GM19239 (cell line): ENCODE results near the gene PKD1.
"Not testable (repeated sequence)": the region's sequence is repeated elsewhere in the genome, so short reads cannot be mapped to it uniquely, and the experiment has no call there.

ENCODE experiments used
- DNase-seq: peaks from one replicate; pipeline ENCODE4 v3.0.0; 2011; ENCODE audit warnings: low spot score; ENCODE audit not compliant: insufficient read length
- FAIRE-seq: peaks from 2 replicates; lab custom pipeline; 2011; peaks lifted over from hg19 to GRCh38; lab: Jason Lieb, UNC

Gene PKD1

DNA sequence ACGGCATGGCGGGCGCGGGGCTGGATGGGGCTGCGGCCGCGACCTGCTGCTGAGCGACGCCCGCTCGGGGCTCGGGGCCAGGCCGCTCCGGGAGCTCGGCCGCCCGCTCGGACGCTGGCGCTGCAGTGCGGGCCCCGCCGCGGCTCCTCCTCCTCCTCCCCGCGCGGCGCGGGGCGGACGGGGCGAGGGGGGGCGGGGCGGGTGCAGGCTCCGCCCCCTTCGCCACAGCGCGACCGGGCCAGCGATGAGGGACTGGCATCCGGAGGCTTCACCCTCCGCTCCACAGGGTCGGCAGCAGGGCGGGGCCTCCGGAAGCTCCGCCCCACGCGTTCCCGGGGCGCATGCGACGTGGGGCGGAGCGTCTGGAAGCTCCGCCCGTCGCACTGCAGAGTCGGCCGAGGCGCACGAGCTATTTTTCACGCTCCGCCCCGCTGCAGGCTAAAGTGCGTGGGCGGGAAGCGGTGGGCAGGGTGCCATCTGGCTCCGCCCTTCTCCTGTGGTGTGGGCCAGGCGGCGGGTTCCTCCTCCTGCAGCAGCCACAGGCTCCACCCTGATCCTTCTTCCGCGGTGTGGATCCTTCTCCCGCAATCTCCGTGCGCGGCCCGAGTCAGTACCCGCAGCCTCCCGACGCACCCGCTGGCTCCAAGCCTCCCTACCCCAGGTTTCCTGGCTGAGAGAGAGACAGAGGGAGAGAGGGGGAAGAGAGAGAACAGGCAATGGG, at the start of gene PKD1:
Gene PKD1, minus strand, starts transcription at position 129 of the 721 bp plus-strand sequence. CDS start 209 bp downstream, outside the sequence.
- FAIRE-seq, result peak; percentile 58
- DNase-seq, result not testable (repeated sequence)

DNA sequence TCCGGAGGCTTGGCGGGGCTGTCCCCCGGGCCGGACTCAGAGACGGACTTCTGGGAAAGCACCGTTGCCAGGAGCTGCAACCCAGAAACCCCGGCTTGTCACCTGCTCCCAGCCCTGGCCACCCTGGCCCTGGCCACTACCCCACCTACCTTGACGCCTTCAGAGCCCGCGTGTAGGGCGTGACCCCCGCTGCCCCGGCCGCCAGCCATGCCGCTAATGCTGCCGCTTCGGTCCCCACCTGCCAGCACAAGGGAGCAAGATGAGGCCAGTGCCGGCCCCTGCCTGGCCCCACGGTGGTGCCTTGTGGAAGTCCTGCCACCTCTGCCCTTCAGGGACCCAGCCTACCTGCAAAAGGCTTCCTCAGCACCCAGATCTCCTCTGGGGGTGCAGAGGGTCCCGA, 49.3 kb upstream of the PKD1 start:
- FAIRE-seq (no peak), DNase-seq (no peak)

DNA sequence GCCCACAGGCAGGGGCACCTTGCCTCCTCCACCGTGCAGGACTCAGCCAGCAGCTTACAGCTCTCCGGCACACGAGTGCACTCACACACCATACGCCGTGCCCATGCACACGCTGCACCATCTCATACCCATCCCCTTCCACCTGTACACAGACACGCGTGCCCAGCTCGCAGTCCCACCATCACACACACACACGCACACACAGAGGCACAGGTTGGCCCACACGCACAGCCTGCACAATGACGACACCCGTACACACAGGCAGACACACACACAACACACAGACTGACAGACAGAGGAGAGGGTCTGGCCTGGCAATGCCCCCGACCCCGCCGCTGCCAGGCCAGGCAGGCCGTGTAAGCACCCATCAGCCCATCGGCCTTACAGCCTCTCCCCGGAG, 48.6 kb upstream of the PKD1 start:
- no peak for DNase-seq
- no peak for FAIRE-seq

DNA sequence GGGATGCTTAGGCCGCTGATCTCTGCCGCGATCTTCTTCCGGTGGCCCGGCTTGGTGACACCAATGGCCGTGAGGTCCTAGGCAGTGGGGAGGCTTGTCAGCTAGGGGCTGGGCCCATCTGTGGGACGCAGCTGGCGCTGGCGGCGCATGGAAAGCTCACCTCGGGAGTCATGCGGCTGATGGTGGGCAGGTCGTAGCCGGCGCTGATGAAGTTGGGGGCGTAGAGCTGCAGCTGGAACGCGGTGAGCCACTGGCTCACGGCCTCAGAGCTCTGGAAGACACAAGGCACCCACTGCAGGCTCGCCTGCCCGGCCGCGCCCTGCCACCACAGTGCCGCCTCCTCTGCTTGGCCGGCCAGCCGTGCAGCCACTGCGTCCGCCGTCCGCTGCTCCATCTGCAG, 48.0 kb upstream of the PKD1 start:
- no peak for FAIRE-seq
- DNase-seq, result no peak

DNA sequence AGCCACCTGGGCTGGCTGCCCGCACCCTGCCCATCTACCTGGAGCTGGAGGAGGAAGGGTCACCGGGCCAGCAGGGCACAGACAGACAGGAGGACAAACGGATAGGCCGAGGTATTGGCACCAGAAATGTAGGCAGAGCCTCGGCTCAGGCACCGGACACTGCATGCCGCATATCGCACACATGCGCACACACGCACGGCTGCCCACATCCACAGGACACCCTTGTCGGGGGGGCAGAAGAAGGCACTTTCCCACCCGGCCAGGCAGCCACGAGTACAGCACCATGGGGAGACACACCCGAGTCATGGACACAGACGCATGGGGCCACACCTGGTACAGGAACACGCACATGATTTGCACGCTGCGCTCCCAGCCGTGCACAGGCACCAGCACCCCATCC, 46.3 kb upstream of the PKD1 start:
- FAIRE-seq (no peak), DNase-seq (no peak)

DNA sequence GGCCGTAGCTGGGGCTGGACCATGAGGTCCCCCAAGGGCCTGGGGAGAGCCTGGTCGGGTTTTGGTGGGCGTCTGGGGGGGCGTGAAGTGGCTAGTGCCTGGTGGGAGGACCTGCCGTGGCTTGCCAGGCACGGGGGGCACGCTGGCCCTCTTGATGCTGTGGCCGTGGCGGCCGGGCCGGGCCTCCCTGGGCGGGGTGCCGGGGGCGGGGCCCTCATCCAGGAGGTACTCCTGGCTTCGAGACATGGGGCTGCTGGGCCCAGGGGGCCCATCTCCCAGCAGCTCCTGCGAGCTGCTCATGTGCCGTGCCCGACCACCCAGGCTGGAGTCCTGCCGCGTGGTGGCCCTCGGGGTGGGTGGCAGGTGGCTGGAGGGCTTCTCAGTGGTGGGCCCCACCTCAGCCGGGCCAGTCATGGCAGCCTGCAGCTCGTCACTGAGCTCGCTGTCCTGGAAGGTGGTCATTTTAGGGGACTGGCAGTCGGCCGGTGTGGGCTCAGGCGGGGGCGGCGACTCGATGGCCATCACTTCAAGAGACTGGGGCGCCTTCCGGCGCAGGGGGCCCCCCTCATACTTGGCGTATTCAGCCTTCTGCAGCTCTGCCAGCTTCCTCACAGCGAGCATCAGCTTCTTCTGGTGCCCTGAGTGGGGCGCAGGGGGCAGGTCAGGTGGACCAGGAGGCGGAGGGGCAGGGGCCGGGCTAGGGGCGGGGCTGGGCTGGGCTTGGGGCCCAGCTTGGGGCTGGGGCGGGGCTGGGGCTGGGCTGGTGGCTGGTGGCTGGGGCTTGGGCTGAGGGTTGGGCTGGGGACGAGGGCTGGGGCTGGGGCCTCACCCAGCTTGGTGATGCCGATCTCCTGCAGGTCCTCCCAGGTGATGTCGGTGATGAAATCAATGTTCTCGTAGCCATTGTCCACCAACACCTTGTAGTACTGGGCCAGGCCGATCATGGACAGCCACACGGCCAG, 45.5 kb upstream of the PKD1 start:
- DNase-seq, result no peak

DNA sequence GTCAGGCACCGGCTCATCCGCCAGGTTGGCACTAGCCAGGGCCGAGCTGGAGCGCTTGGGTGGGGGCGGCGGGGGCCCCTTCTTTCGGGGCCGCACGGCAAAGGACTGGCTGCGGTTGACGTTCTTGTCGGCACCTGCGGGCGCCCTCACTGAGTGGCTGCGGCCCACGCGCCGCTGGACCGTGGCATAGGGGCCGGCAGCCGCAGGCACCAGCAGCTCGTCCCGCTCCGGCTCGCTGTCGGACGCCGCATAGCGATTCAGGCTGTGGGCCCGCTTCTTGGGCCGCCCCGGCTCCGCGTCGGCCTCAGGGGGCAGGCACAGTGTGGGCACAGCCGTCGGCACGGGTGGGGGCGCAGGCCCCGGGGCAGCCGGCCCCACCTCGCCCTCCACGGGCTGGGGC, 44.8 kb upstream of the PKD1 start:
- FAIRE-seq (no peak), DNase-seq (no peak)

More for the DNA sequence above, 45.5 kb upstream of the PKD1 start:
- FAIRE-seq, result no peak

DNA sequence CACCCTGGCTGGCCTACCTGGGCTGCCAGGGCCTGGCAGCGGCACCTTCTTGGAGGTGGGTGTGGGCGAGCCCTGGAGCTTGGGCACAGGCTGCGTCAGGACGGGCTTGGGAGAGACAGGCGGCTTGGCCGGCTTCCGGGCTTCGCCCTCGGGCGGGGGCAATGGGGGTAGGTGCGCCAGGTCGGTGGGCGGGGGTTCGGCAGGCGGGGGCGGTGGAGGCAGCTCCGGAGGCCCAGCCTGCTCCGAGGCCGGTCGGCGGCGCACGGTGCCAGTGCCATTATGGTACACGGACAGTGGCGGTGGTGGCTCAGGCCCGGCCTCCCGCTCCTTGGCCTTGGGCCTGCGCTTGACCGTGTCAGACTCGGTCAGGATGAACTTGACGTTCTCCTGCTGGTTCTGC, 43.9 kb upstream of the PKD1 start:
- no peak for FAIRE-seq

DNA sequence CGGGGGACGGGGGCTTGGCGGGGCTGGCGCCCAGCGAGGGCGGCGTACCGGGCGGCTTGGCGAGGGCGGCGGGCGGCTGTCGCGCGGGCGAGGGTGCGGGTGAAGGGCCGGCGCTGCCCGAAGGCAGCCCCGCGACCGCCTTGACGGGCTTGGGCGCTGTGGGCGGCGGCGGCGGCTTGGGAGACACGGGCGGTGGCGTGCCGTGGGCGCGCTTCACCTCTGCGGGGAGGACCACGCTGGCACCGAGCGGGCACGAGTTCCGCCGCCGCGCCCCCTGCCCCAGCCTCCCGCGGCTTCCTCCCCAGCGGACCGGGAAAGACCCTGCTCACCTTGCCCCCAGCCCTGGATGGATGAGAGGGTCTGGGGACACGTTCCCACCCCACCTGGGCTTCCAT, 43.4 kb upstream of the PKD1 start:
- no peak for FAIRE-seq

More for the DNA sequence above, 43.9 kb upstream of the PKD1 start:
- DNase-seq, result no peak

DNA sequence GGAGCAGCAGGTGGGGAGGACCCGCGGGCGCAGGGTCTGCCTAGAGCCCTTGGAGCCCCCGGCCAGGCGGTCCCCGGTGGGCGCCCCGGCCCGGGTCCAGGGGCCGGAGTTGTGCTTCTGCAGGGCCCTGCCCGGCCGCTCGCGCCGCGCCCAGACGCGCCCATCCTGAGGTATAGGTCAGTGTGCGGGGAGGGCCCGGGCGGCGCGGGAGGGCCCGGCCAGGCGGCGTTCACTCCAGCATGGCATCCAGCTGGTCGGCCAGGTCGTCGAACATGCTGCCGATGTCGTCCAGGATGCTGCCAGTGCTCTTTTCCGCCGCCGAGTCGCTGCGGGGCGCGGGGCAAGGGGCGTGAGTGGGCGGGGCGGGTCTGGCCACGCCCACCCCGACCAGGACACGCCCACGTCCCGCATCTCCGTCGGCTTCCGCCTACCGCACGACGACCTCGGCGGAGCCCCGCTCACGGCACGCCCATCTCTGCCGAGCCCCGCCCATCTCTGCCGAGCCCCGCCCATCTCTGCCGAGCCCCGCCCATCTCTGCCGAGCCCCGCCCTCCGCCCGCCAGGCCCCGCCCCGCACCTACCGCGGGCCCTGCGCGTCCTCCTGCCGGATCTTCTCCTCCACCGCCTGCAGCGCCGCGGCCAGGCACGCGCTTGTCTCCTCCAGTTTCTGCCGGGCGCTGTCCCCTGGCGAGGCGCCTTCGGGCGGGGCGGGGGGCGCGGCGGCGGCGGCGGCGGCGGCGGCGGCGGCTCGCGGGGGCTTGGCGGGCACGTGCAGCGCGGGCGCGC, 42.8 kb upstream of the PKD1 start:
- DNase-seq (no peak), FAIRE-seq (no peak)

More for the DNA sequence above, 43.4 kb upstream of the PKD1 start:
- no peak for DNase-seq

DNA sequence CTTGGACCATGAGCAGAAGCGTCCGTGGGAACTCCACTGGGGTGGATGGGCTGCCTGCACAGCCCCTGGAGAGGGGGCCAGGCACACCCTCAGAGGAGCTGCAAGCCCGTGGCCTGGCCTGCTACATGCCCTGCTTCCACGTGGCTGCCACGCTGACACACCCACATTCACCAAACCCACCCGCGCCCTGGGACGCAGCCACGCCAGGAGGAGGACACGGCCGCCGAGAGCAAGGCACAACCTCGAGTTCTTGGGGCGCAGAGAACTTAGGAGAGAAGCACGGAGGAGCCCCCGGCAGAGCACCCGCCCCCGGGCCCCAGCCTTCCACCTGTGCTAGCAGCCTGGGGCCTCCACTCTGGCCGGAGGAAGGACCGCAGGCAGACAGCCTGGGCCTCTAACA, 41.9 kb upstream of the PKD1 start:
- no peak for DNase-seq

DNA sequence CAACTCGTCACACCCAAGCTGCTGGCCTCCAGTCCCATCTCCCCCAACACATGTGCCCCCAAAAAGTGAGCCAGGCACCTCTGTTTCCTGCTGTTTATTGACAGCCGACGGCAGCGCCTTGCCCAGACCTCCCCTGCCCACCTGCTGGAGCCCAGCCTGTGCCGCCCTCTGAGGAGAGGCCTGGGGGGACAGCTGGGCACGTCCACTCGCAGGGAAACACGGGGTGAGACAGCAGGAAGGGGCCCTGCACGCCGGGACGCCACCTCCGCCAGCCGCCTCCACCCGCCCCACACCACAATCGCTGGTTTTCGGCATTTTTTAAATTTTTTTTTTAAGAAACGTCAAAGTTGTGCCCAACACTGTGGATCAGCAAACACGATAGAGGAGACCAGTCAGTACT, 41.4 kb upstream of the PKD1 start:
- DNase-seq (no peak), FAIRE-seq (no peak)

More for the DNA sequence above, 41.9 kb upstream of the PKD1 start:
- no peak for FAIRE-seq

DNA sequence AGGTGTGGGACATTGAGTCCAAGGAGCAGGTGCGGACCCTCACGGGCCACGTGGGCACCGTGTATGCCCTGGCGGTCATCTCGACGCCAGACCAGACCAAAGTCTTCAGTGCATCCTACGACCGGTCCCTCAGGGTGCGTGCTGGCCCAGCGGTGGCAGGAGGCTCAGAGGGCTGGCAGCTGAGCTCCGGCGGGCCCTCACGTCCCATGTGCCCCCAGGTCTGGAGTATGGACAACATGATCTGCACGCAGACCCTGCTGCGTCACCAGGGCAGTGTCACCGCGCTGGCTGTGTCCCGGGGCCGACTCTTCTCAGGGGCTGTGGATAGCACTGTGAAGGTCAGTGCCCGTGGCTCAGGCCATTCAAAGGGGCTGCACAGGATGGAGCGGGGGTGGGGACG, 40.3 kb upstream of the PKD1 start:
- DNase-seq (no peak), FAIRE-seq (no peak)

DNA sequence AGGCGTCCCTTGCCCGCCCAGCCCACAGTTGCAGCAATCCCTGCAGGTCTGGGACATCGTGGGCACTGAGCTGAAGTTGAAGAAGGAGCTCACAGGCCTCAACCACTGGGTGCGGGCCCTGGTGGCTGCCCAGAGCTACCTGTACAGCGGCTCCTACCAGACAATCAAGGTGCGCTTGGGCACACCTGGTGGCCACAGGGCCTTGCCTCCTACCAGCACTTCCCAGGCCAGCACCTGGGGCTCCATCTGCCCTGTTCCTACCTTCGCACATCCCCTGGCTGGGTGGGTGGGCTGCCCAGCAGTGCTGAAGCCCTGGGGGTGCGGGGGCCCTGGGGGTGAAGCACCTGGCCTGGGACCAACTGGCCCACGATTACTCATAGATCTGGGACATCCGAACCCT, 39.8 kb upstream of the PKD1 start:
- no peak for DNase-seq
- FAIRE-seq, result no peak

DNA sequence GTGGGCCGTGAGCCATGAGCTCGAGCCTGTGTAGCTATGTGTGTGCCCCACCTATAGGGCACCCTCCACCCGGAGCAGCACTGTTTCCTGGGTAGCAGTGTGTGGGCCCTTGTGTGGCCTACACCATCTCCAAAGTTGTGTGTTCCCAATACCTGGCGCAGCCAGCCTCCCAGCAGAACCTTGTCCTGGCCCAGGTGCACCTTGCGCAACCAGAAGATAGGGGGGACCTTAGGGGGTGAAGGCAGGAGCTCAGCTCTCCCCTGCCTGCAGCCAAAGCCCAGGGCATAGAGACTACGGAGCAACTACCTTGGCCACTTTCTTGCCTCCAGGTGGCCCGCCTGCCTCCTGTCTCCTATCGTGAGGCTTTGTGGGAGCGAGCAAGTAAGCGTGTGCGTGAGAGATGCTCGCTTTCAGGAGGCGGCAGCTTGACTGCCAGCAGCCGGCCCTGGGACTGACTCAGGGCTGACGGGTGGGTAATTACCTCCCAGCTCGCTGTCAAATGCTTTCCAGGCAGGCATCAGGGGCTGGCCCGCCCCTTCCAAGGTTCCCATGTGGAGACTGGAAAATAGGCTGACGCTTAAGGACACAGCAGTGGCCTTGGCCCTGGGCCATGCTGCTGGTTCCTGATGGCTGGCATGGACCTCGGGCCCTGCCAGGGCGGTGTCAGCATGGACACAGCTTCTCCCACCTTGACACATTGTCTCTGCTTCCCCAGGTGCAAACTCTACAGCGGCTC, 38.9 kb upstream of the PKD1 start:
- DNase-seq (no peak), FAIRE-seq (no peak)

DNA sequence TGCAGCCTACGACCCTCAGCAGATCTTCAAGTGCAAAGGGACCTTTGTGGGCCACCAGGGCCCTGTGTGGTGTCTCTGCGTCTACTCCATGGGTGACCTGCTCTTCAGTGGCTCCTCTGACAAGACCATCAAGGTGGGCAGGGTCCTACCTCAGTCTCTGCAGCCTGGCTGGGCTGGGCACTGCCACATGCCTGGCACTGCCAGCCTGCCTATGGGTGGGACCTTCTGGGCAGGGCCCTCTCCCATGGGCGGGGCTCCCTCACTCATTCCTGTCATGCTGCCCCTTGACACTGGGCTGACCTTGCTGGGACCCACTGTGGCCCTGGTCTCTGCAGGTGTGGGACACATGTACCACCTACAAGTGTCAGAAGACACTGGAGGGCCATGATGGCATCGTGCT, 38.2 kb upstream of the PKD1 start:
- no peak for FAIRE-seq

DNA sequence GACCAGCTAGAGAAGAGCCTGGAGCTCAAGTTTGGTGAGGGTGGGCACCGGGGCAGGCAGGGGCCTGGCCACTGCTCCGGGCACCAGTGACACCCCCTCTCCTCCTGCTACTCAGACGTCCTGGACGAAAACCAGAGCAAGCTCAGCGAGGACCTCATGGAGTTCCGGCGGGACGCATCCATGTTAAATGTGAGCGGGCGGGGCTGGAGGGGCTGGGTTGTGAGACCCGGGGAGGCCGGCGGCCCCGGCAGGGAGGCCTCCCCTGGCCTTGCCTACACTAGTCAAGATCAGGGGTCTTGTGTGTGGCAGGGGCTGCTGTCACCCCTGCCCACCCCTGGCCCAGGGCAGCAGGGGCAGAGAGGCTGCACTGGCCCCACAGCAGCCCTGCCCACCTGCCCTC, 37.7 kb upstream of the PKD1 start:
- DNase-seq (no peak), FAIRE-seq (no peak)

More for the DNA sequence above, 38.2 kb upstream of the PKD1 start:
- no peak for DNase-seq

DNA sequence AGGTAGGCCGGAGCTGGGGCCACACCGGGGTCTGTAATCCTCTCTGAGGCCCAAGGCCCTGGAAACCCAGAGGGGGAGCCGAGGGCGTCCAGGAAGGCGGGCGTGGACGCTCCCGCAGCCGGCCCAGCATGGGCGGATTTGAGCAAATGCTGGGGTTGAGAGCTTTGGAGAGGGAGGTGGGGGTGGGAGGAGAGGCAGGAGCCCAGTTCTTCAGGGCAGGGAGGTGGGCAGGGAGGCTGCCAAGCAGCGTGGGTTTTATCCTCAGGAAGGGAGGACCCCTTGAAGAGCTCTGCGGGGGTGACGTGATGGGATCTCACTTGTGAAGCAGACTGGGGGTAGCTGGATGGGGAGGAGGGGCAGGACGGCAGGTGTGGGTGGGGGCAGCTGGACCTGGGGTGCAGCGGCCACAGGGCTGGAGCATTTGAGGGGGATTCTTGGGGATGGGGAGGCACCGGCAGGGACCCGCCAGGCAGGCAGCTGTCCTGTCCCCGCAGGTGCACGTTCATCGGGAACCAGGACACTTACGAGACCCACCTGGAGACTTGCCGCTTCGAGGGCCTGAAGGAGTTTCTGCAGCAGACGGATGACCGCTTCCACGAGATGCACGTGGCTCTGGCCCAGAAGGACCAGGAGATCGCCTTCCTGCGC, 37.1 kb upstream of the PKD1 start:
- FAIRE-seq (no peak), DNase-seq (no peak)

DNA sequence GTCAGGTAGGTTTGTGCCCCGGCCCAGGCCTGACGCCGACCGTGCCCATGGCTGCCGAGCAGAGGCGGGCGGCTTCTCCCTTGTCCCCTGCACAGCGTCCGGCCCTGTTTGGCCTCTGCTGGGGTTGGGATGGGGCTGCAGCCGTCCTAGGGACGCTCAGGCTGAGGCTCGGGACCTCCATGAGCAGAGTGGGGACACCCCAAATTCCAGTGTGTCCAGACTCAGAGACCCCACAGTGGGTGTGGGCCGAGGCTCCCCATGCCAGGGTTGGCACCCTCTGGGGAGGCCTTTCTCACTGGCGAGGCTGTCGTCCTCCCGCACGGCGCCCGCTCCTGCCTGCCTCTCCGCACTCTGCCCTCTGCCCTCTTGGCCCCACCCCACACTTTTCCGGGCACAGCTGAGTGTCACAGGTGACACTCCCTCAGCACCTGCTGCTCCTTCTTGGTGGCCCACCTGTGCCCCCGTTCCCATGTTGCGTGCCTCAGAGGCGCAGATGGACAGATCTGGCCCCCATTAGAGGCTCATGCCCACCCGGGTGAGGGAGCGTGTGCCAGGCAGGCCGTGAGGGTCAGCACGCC, 36.0 kb upstream of the PKD1 start:
- DNase-seq (no peak), FAIRE-seq (no peak)
